ENCODE results near the gene SCN5A.

DNA sequence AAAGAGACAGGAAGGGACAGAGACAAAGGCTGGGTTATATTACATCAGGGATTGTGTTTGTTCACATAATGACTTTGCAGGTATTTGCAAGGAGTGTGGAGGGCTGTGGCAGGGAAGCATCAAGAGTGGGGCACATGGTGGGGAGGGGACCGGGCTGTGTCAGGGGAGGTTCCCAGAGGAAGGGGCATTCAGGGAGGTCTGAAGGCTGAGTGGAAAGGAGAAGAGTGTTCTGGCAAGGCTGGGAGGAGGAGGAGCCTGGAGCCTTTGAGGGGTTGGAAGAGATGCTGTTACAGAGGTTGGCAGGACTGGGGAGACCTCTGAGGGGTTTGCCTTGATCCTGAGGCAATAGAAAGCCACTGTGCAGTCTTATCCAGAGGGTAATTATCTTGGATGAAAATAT lies 103.9 kb downstream of the SCN5A start:
- TF ChIP-seq EZH2 (IDR thresholded peaks at IDR 0.05; ENCODE audit: low read length) (no peak), CTCF (optimal IDR thresholded peaks at IDR 0.05 in 1 of 3, IDR thresholded peaks at IDR 0.05 in 1 of 3, conservative IDR thresholded peaks at IDR 0.05 in 1 of 3; ENCODE audit: extremely low read depth in 1 of 3, insufficient read depth in 2 of 3, low read length in 3 of 3) (no peak)
